Stomach (tissue), 4 donors: Measurements from ENCODE around the gene NLRC3.

Experiments
- POLR2AphosphoS5 ChIP-seq, 3 donors: sonication (generic); formaldehyde crosslinking; IDR thresholded peaks; one replicate each; pipeline ENCODE4 v1.6.1; 2016; ENCODE audit warnings: antibody characterized with exemption in 3 of 3
- TF ChIP-seq, protein P1 (sequence below), 7 experiments: fragments of 450-650 bp in 4 of 7; fragments of 200-600 bp in 3 of 7; sonication (generic) in 3 of 7; IDR thresholded peaks; one replicate each; pipeline ENCODE4 v1.5.1; 2016 to 2019; ENCODE audit warnings: antibody characterized with exemption in 7 of 7, control low read depth in 2 of 7, mild to moderate bottlenecking in 1 of 7

DNA sequence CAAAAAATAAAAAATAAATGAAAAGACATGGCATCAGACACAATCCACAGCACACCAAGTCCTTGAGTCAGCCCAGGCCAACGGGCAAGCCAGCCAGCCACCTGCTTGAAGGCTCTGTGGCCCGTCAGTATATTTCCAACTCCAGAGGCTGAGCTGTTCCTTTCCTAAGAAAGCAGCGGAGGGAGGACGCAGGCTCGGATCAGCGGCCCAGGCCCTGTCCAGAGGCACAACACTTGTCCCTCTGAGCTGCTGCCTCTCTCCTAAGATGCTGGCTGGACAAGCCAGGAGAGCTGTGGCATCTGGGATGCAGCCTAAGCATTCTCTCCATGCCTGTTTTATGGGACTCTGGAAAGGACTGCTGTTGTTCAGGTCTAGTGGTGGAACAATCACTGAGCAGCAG lies 14.8 kb upstream of the NLRC3 start:
- TF ChIP-seq, protein P1, sequence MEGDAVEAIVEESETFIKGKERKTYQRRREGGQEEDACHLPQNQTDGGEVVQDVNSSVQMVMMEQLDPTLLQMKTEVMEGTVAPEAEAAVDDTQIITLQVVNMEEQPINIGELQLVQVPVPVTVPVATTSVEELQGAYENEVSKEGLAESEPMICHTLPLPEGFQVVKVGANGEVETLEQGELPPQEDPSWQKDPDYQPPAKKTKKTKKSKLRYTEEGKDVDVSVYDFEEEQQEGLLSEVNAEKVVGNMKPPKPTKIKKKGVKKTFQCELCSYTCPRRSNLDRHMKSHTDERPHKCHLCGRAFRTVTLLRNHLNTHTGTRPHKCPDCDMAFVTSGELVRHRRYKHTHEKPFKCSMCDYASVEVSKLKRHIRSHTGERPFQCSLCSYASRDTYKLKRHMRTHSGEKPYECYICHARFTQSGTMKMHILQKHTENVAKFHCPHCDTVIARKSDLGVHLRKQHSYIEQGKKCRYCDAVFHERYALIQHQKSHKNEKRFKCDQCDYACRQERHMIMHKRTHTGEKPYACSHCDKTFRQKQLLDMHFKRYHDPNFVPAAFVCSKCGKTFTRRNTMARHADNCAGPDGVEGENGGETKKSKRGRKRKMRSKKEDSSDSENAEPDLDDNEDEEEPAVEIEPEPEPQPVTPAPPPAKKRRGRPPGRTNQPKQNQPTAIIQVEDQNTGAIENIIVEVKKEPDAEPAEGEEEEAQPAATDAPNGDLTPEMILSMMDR (IDR thresholded peaks at IDR 0.05): no peak
- no peak for TF ChIP-seq POLR2AphosphoS5 (IDR thresholded peaks at IDR 0.05)
